Breast epithelium (tissue), 4 donors: ENCODE data around the gene MOGAT1. TPM values are rescaled to one million over a fixed set of nuclear protein-coding genes. Genes with fewer than 3 reads are reported as not detected.
A peak's percentile ranks its signal among the peaks of the same experiment; 100 is the strongest.

Experiments
- DNase-seq, 2 donors: peaks; one replicate each; pipeline ENCODE4 v3.0.0-alpha.2; 2019; ENCODE audit warnings: low spot score in 2 of 2
- H3K27ac ChIP-seq, 2 donors: fragments of 200-600 bp; sonication (generic) in 1 of 2; one replicate each; pipeline ENCODE4 v1.5.1; 2016 to 2019; ENCODE audit warnings: mild to moderate bottlenecking in 1 of 2
- H3K27me3 ChIP-seq, 2 donors: fragments of 200-600 bp; sonication (generic) in 1 of 2; one replicate each; pipeline versions ENCODE4 v1.5.1 to v1.6.0; 2017 to 2019; ENCODE audit warnings: control low read depth in 1 of 2, mild to moderate bottlenecking in 1 of 2
- H3K36me3 ChIP-seq: fragments of 200-600 bp; one replicate; pipeline ENCODE4 v1.5.1; 2019
- H3K4me1 ChIP-seq, 2 donors: fragments of 200-600 bp; sonication (generic); one replicate each; pipeline ENCODE4 v1.5.1; 2016 to 2019; ENCODE audit warnings: control low read depth in 1 of 2
- H3K4me3 ChIP-seq, 3 donors: fragments of 200-600 bp; sonication (generic); 1 replicate in 2 of 3; 2 replicates in 1 of 3; pipeline ENCODE4 v1.5.1; 2016 to 2019; ENCODE audit warnings: mild to moderate bottlenecking in 3 of 3, moderate library complexity in 2 of 3
- H3K9me3 ChIP-seq, 2 donors: fragments of 200-600 bp; sonication (generic) in 1 of 2; one replicate each; pipeline ENCODE4 v1.5.1; 2016 to 2019; ENCODE audit warnings: control low read depth in 1 of 2
- CTCF ChIP-seq, 3 donors: fragments of 450-650 bp; IDR thresholded peaks; one replicate each; pipeline ENCODE4 v1.5.1; 2016 to 2017; ENCODE audit warnings: antibody characterized with exemption in 3 of 3, mild to moderate bottlenecking in 3 of 3, moderate library complexity in 3 of 3
- POLR2A ChIP-seq: fragments of 450-650 bp; IDR thresholded peaks from one replicate; pipeline ENCODE4 v1.6.1; 2016; ENCODE audit warnings: antibody characterized with exemption, mild to moderate bottlenecking, moderate library complexity
- POLR2AphosphoS5 ChIP-seq, 3 donors: sonication (generic); formaldehyde crosslinking; IDR thresholded peaks; one replicate each; pipeline ENCODE4 v1.6.1; 2017; ENCODE audit warnings: antibody characterized with exemption in 3 of 3
- intact Hi-C: fragments of 100-400 bp; cut with DNase I; formaldehyde crosslinking; loops from one replicate; pipeline ENCODE4 v1.15.1; 2023; ENCODE audit warnings: low total_unique reads
- total RNA-seq, 3 donors: library from RNA; depleted of rRNA; stranded (reverse); fragments of >200 nt; gene quantifications; one replicate each; pipeline ENCODE4 v1.1.0, GENCODE V29; 2016

Gene MOGAT1
- total RNA-seq: under 1 TPM in 1 of 3 donors, not detected in 2; 0.98 TPM

- no peak for DNase-seq
- intact Hi-C loops: no loop called here
- no peak for TF ChIP-seq POLR2AphosphoS5 (IDR thresholded peaks at IDR 0.05)
- TF ChIP-seq CTCF (IDR thresholded peaks at IDR 0.05): no peak
- no peak for TF ChIP-seq POLR2A
- no peak within 1 kb of the TSS for H3K27ac ChIP-seq
- no peaks in the 10 kb centered on the region for H3K9me3 ChIP-seq
- H3K4me3 ChIP-seq: peak within 1 kb of the TSS; percentile 32 to 67 (median 52)
- H3K27me3 ChIP-seq: no peaks in the 10 kb centered on the region
- no peaks in the 10 kb centered on the region for H3K4me1 ChIP-seq
- H3K36me3 ChIP-seq: no peaks in the 10 kb centered on the region
Measured at GRCh38 chr2:222671259-222672067, at the start of gene MOGAT1. Gene MOGAT1, plus strand, starts transcription at chr2:222671658. Its CDS starts 128 bp downstream, at chr2:222671786.

GRCh38 chr2:222621893-222622292, 49.6 kb upstream of the MOGAT1 start:
- Histone ChIP-seq H3K4me1 (no peaks in the 10 kb centered on the region), H3K27ac (no peak overlapping the region), H3K27me3 (no peaks in the 10 kb centered on the region), H3K4me3 (no peak overlapping the region), H3K9me3 (no peaks in the 10 kb centered on the region), H3K36me3 (peaks cover 15% of the 10 kb centered on the region)
- no peak for DNase-seq
- no peak for TF ChIP-seq POLR2A
- no peak for TF ChIP-seq CTCF (IDR thresholded peaks at IDR 0.05)
- no peak for TF ChIP-seq POLR2AphosphoS5 (IDR thresholded peaks at IDR 0.05)
- intact Hi-C loops: no loop called here

- DNase-seq: no peak
- Histone ChIP-seq H3K4me3 (no peak overlapping the region), H3K4me1 (no peaks in the 10 kb centered on the region), H3K36me3 (peaks cover 14% of the 10 kb centered on the region), H3K27me3 (no peaks in the 10 kb centered on the region), H3K27ac (no peak overlapping the region), H3K9me3 (no peaks in the 10 kb centered on the region)
- no peak for TF ChIP-seq POLR2AphosphoS5 (IDR thresholded peaks at IDR 0.05)
- TF ChIP-seq CTCF (IDR thresholded peaks at IDR 0.05): no peak
- no peak for TF ChIP-seq POLR2A
- intact Hi-C loops: no loop called here
Measured at GRCh38 chr2:222622910-222623309, 48.5 kb upstream of the MOGAT1 start.

GRCh38 chr2:222623756-222624309, 47.6 kb upstream of the MOGAT1 start:
- intact Hi-C loops: no loop called here
- H3K4me3 ChIP-seq: no peak overlapping the region
- H3K36me3 ChIP-seq: peaks cover 10% of the 10 kb centered on the region
- no peak overlapping the region for H3K27ac ChIP-seq
- no peaks in the 10 kb centered on the region for H3K27me3 ChIP-seq
- no peak for TF ChIP-seq CTCF (IDR thresholded peaks at IDR 0.05)
- TF ChIP-seq POLR2A: no peak
- no peak for TF ChIP-seq POLR2AphosphoS5 (IDR thresholded peaks at IDR 0.05)
- no peaks in the 10 kb centered on the region for H3K4me1 ChIP-seq
- H3K9me3 ChIP-seq: no peaks in the 10 kb centered on the region
- DNase-seq: no peak

GRCh38 chr2:222627764-222628163, 43.7 kb upstream of the MOGAT1 start:
- intact Hi-C loops: no loop called here
- Histone ChIP-seq H3K4me1 (no peaks in the 10 kb centered on the region), H3K36me3 (peaks cover 10% of the 10 kb centered on the region), H3K27ac (no peak overlapping the region), H3K9me3 (no peaks in the 10 kb centered on the region), H3K4me3 (no peak overlapping the region), H3K27me3 (no peaks in the 10 kb centered on the region)
- DNase-seq: no peak
- TF ChIP-seq POLR2AphosphoS5 (IDR thresholded peaks at IDR 0.05): no peak
- TF ChIP-seq POLR2A: no peak
- TF ChIP-seq CTCF (IDR thresholded peaks at IDR 0.05): no peak
